ENCODE results near the gene TEX10.
"Not testable (repeated sequence)": the region's sequence is repeated elsewhere in the genome, so short reads cannot be mapped to it uniquely, and the experiment has no call there.

The TEX10 gene

GRCh38 chr9:100346836-100347235, 5.9 kb downstream of the TEX10 start:
- no peak for DNase-seq

- DNase-seq: no peak
Measured at GRCh38 chr9:100341889-100342288, 10.9 kb downstream of the TEX10 start.

- no peak for DNase-seq
Measured at GRCh38 chr9:100340224-100340623, 12.5 kb downstream of the TEX10 start.

GRCh38 chr9:100338736-100339135, 14.0 kb downstream of the TEX10 start:
- not testable (repeated sequence) for DNase-seq

GRCh38 chr9:100324594-100325200, 28.0 kb downstream of the TEX10 start:
- DNase-seq: peak; percentile 10

- peak; percentile 5 for DNase-seq
Measured at GRCh38 chr9:100322954-100323536, 29.7 kb downstream of the TEX10 start.

- DNase-seq: no peak
Measured at GRCh38 chr9:100317706-100318105, 35.0 kb downstream of the TEX10 start.

- DNase-seq: no peak
Measured at GRCh38 chr9:100315561-100315960, 37.2 kb downstream of the TEX10 start.

GRCh38 chr9:100309992-100310391, 42.8 kb downstream of the TEX10 start:
- DNase-seq: no peak

GRCh38 chr9:100308965-100309564, 43.7 kb downstream of the TEX10 start:
- DNase-seq: no peak

GRCh38 chr9:100307080-100307479, 45.7 kb downstream of the TEX10 start:
- DNase-seq: no peak

GRCh38 chr9:100306283-100306682, 46.5 kb downstream of the TEX10 start:
- DNase-seq: no peak

- no peak for DNase-seq
Measured at GRCh38 chr9:100303747-100304146, 49.0 kb downstream of the TEX10 start.

GRCh38 chr9:100298378-100298777, 54.4 kb downstream of the TEX10 start:
- DNase-seq: no peak

- DNase-seq: no peak
Measured at GRCh38 chr9:100296407-100296806, 56.3 kb downstream of the TEX10 start.

GRCh38 chr9:100295240-100295639, 57.5 kb downstream of the TEX10 start:
- DNase-seq: no peak

- DNase-seq: no peak
Measured at GRCh38 chr9:100294806-100295205, 57.9 kb downstream of the TEX10 start.

GRCh38 chr9:100294341-100294740, 58.4 kb downstream of the TEX10 start:
- no peak for DNase-seq

GRCh38 chr9:100292414-100292813, 60.3 kb downstream of the TEX10 start:
- DNase-seq: no peak

GRCh38 chr9:100290714-100291113, 62.0 kb downstream of the TEX10 start:
- no peak for DNase-seq

- no peak for DNase-seq
Measured at GRCh38 chr9:100287186-100287585, 65.6 kb downstream of the TEX10 start.

GRCh38 chr9:100286257-100286656, 66.5 kb downstream of the TEX10 start:
- no peak for DNase-seq

GRCh38 chr9:100285601-100286000, 67.1 kb downstream of the TEX10 start:
- DNase-seq: no peak

GRCh38 chr9:100285080-100285479, 67.7 kb downstream of the TEX10 start:
- no peak for DNase-seq

GRCh38 chr9:100284247-100284646, 68.5 kb downstream of the TEX10 start:
- no peak for DNase-seq

All from NCI-H2227 treated with DMSO at 0.1 percent for 48 hours (cell line).